ENCODE data around the gene CCDC137.

- no peak for TF ChIP-seq CTCF (IDR thresholded peaks at IDR 0.05; ENCODE audit: insufficient read depth, low read length)
- no peak for TF ChIP-seq REST (IDR thresholded peaks at IDR 0.05; ENCODE audit: insufficient replicate concordance, low read depth)
Measured at GRCh38 chr17:81685108-81685507, 18.6 kb downstream of the CCDC137 start.
